Tibial nerve (tissue), 3 donors: ENCODE data around the gene TNFSF15.

Source experiments
- POLR2A ChIP-seq, 2 donors: fragments of 450-650 bp; IDR thresholded peaks; one replicate each; pipeline ENCODE4 v1.6.1; 2017; ENCODE audit warnings: antibody characterized with exemption in 2 of 2, mild to moderate bottlenecking in 2 of 2, moderate library complexity in 2 of 2
- TF ChIP-seq, protein P1 (sequence below), 5 experiments: fragments of 200-600 bp in 3 of 5; fragments of 450-650 bp in 2 of 5; sonication (generic) in 3 of 5; IDR thresholded peaks; one replicate each; pipeline ENCODE4 v1.5.1; 2016 to 2019; ENCODE audit warnings: antibody characterized with exemption in 5 of 5, mild to moderate bottlenecking in 3 of 5, moderate library complexity in 2 of 5

GRCh38 chr9:114849450-114849849 lies 43.6 kb upstream of the TNFSF15 start:
- TF ChIP-seq POLR2A (IDR thresholded peaks at IDR 0.05) = no peak
- TF ChIP-seq, protein P1, sequence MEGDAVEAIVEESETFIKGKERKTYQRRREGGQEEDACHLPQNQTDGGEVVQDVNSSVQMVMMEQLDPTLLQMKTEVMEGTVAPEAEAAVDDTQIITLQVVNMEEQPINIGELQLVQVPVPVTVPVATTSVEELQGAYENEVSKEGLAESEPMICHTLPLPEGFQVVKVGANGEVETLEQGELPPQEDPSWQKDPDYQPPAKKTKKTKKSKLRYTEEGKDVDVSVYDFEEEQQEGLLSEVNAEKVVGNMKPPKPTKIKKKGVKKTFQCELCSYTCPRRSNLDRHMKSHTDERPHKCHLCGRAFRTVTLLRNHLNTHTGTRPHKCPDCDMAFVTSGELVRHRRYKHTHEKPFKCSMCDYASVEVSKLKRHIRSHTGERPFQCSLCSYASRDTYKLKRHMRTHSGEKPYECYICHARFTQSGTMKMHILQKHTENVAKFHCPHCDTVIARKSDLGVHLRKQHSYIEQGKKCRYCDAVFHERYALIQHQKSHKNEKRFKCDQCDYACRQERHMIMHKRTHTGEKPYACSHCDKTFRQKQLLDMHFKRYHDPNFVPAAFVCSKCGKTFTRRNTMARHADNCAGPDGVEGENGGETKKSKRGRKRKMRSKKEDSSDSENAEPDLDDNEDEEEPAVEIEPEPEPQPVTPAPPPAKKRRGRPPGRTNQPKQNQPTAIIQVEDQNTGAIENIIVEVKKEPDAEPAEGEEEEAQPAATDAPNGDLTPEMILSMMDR (IDR thresholded peaks at IDR 0.05) = no peak
